ENCODE measurements around the gene ALG12. TPM values are rescaled to one million over a fixed set of nuclear protein-coding genes. Genes with fewer than 3 reads are reported as not detected.

The ALG12 gene
- total and polyA plus RNA-seq, 9 donors: 3.5 to 19.2 (median 13.7) TPM

DNA sequence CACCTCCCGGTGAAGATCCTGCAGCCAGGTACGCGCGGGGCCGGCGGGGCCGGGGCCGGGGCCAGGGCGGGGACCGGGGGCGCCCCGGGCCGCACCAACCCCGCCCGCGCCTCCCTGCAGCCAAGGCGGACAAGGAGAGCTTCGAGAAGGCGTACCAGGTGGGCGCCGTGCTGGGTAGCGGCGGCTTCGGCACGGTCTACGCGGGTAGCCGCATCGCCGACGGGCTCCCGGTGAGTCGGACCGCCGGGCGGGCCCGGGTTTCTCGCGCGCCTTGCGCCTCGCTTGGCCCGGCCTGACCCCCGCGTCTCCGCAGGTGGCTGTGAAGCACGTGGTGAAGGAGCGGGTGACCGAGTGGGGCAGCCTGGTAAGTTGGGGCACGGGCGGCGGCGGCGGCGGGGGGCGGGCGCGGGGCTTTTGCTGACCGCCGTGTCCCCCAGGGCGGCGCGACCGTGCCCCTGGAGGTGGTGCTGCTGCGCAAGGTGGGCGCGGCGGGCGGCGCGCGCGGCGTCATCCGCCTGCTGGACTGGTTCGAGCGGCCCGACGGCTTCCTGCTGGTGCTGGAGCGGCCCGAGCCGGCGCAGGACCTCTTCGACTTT is 42.9 kb upstream of the ALG12 start:
- Histone ChIP-seq H3K27ac (peak overlapping the region; percentile 97 to 99), H3K9me3 (no peaks in the 10 kb centered on the region), H3K27me3 (no peaks in the 10 kb centered on the region), H3K4me1 (ENCODE audit: insufficient read depth) (peaks cover 10% of the 10 kb centered on the region), H3K4me3 (peak overlapping the region; percentile 82), H3K36me3 (no peaks in the 10 kb centered on the region)
- intact Hi-C loops (cut with DNase I): no loop called here
- WGBS, 3 donors: 0 to 1% (median 1%) methylated on average over 3 to 84 of the region's 84 CpGs
- TF ChIP-seq EP300 (IDR thresholded peaks at IDR 0.05) (no peak), POLR2A (IDR thresholded peaks at IDR 0.05) (no peak)
- TF ChIP-seq, protein P1, sequence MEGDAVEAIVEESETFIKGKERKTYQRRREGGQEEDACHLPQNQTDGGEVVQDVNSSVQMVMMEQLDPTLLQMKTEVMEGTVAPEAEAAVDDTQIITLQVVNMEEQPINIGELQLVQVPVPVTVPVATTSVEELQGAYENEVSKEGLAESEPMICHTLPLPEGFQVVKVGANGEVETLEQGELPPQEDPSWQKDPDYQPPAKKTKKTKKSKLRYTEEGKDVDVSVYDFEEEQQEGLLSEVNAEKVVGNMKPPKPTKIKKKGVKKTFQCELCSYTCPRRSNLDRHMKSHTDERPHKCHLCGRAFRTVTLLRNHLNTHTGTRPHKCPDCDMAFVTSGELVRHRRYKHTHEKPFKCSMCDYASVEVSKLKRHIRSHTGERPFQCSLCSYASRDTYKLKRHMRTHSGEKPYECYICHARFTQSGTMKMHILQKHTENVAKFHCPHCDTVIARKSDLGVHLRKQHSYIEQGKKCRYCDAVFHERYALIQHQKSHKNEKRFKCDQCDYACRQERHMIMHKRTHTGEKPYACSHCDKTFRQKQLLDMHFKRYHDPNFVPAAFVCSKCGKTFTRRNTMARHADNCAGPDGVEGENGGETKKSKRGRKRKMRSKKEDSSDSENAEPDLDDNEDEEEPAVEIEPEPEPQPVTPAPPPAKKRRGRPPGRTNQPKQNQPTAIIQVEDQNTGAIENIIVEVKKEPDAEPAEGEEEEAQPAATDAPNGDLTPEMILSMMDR (IDR thresholded peaks at IDR 0.05): no peak
- peak; percentile 36 to 68 (median 53) for DNase-seq

GRCh38 chr22:49960159-49961004 is 42.1 kb upstream of the ALG12 start, which contains the start of gene PIM3:
PIM3 (plus strand) TSS chr22:49960772; CDS start chr22:49960948, 176 bp downstream.
- H3K27me3 ChIP-seq: no peaks in the 10 kb centered on the region
- no peaks in the 10 kb centered on the region for H3K36me3 ChIP-seq
- intact Hi-C loops (cut with DNase I): no loop called here
- DNase-seq: peak; percentile 92 to 94 (median 93)
- no peaks in the 10 kb centered on the region for H3K9me3 ChIP-seq
- H3K27ac ChIP-seq: peak within 1 kb of the TSS; percentile 97 to 99
- 0 to 1% (median 0%) methylated on average over 48 to 136 of the region's 137 CpGs for WGBS, 3 donors
- peaks cover 7% of the 10 kb centered on the region for H3K4me1 ChIP-seq (ENCODE audit: insufficient read depth)
- TF ChIP-seq, protein P1 (IDR thresholded peaks at IDR 0.05): peak in 1 of 3 donors; percentile 39
- peak; percentile 83 for TF ChIP-seq POLR2A (IDR thresholded peaks at IDR 0.05)
- no peak for TF ChIP-seq EP300 (IDR thresholded peaks at IDR 0.05)
- peak within 1 kb of the TSS; percentile 82 for H3K4me3 ChIP-seq

- H3K9me3 ChIP-seq: no peaks in the 10 kb centered on the region
- DNase-seq: peak in 4 of 5 donors; percentile 63 to 76 (median 74)
- H3K27me3 ChIP-seq: no peaks in the 10 kb centered on the region
- no peak for TF ChIP-seq POLR2A (IDR thresholded peaks at IDR 0.05)
- no peak for TF ChIP-seq EP300 (IDR thresholded peaks at IDR 0.05)
- TF ChIP-seq, protein P1 (IDR thresholded peaks at IDR 0.05): no peak
- no peaks in the 10 kb centered on the region for H3K36me3 ChIP-seq
- peak overlapping the region; percentile 82 for H3K4me3 ChIP-seq
- H3K27ac ChIP-seq: peak overlapping the region; percentile 97 to 99
- 4 to 12% (median 7%) methylated on average over 21 of the region's 21 CpGs for WGBS, 3 donors
- H3K4me1 ChIP-seq (ENCODE audit: insufficient read depth): peaks cover 7% of the 10 kb centered on the region
- intact Hi-C loops (cut with DNase I): loop anchor here in 1 of 4 donors (10.0 kb wide), 1 partner anchor 235 kb away; no protein-coding TSS in a partner anchor
These were observed 41.5 kb upstream of the ALG12 start for GRCh38 chr22:49959782-49960158.

DNA sequence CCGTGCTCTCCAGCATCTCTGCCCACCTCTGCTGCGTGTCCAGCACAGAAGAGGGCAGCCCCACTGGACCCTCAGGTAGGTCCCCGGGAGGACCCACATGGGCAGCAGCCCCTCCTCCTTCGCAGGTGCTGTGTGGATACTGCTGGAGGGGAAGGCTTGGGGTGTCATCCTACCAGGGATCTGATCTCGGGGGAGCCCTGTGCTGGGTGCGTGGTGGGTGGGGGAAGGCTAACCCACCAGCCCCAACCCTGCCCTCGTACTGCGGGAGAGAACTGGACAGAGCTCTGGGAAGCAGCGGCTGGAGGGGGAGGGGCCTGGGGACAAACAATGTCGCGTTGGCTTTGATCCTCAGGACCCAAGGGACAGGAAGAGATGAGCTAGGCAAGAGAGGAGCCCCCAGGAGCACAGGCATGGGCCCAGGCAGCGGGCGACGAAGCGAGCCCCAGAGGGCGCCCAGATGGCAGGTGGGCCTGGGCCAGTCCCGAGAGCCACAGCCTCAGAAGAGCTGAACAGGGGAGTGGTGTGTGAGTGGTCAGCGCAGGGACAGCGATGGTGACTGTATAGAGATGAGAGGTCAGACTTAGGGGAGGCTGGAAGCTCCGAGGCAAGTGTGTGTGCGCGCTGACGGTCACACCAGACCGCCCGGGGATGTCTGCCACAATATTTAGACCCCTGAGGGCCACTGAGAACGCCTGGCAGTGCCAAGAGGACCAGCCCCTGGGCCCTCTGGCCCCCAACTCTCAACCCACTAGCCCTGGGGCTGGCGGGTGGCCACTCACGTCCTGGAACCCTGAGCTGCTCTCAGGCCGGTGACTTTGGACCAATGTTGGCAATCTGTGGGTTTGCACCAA is 40.9 kb upstream of the ALG12 start:
- peak overlapping the region in 1 of 2 donors; percentile 99 for H3K27ac ChIP-seq
- DNase-seq: peak in 4 of 5 donors; percentile 32 to 65 (median 53)
- H3K36me3 ChIP-seq: no peaks in the 10 kb centered on the region
- H3K4me3 ChIP-seq: peak overlapping the region; percentile 82
- WGBS, 3 donors: 74 to 81% (median 77%) methylated on average over 29 of the region's 29 CpGs
- H3K9me3 ChIP-seq: no peaks in the 10 kb centered on the region
- H3K27me3 ChIP-seq: no peaks in the 10 kb centered on the region
- intact Hi-C loops (cut with DNase I): loop anchor here in 1 of 4 donors (10.0 kb wide), 1 partner anchor 236 kb away; no protein-coding TSS in a partner anchor
- H3K4me1 ChIP-seq (ENCODE audit: insufficient read depth): peaks cover 7% of the 10 kb centered on the region
- no peak for TF ChIP-seq POLR2A (IDR thresholded peaks at IDR 0.05)
- TF ChIP-seq EP300 (IDR thresholded peaks at IDR 0.05): no peak
- TF ChIP-seq, protein P1 (IDR thresholded peaks at IDR 0.05): no peak

Data from ovary (tissue), 9 donors.